IPS DF 4.7 (cell line): ENCODE results near the gene HLA-DQA1.
"Not testable (repeated sequence)": the region's sequence is repeated elsewhere in the genome, so short reads cannot be mapped to it uniquely, and the experiment has no call there.

Experiments
- DNase-seq: peaks from one replicate; pipeline ENCODE4 v3.0.0-alpha.2; 2013; ENCODE audit warnings: low spot score; ENCODE audit errors: extremely low read depth

Gene HLA-DQA1

GRCh38 chr6:32658268-32658897 is 21.2 kb downstream of the HLA-DQA1 start:
- DNase-seq = no peak

- DNase-seq = no peak
Observed at GRCh38 chr6:32659856-32660595, 22.8 kb downstream of the HLA-DQA1 start.

- no peak for DNase-seq
Observed at GRCh38 chr6:32662099-32662498, 24.9 kb downstream of the HLA-DQA1 start.

GRCh38 chr6:32662836-32663235 is 25.6 kb downstream of the HLA-DQA1 start:
- no peak for DNase-seq

GRCh38 chr6:32664354-32664753 is 27.1 kb downstream of the HLA-DQA1 start:
- no peak for DNase-seq

- DNase-seq = no peak
Observed at GRCh38 chr6:32664827-32665362, 27.7 kb downstream of the HLA-DQA1 start.

- no peak for DNase-seq
Observed at GRCh38 chr6:32665661-32666060, 28.5 kb downstream of the HLA-DQA1 start.

- DNase-seq = no peak
Observed at GRCh38 chr6:32666420-32667300, 29.5 kb downstream of the HLA-DQA1 start, which contains the start of gene HLA-DQB1. TSS of gene HLA-DQB1 (minus strand) at chr6:32666657. CDS start at chr6:32666607, 50 bp downstream.

GRCh38 chr6:32668226-32668747 is 31.1 kb downstream of the HLA-DQA1 start:
- DNase-seq = no peak

- no peak for DNase-seq
Observed at GRCh38 chr6:32669240-32669639, 32.0 kb downstream of the HLA-DQA1 start.

- DNase-seq = no peak
Observed at GRCh38 chr6:32669893-32670292, 32.7 kb downstream of the HLA-DQA1 start.

GRCh38 chr6:32671908-32672307 is 34.7 kb downstream of the HLA-DQA1 start:
- DNase-seq = not testable (repeated sequence)

GRCh38 chr6:32674123-32674522 is 36.9 kb downstream of the HLA-DQA1 start:
- not testable (repeated sequence) for DNase-seq

- DNase-seq = no peak
Observed at GRCh38 chr6:32679492-32679891, 42.3 kb downstream of the HLA-DQA1 start.

- DNase-seq = no peak
Observed at GRCh38 chr6:32680055-32680454, 42.8 kb downstream of the HLA-DQA1 start.

- DNase-seq = no peak
Observed at GRCh38 chr6:32684246-32684645, 47.0 kb downstream of the HLA-DQA1 start.

- no peak for DNase-seq
Observed at GRCh38 chr6:32685603-32686002, 48.4 kb downstream of the HLA-DQA1 start.

- DNase-seq = no peak
Observed at GRCh38 chr6:32689531-32690501, 52.6 kb downstream of the HLA-DQA1 start.

- DNase-seq = no peak
Observed at GRCh38 chr6:32692019-32692418, 54.8 kb downstream of the HLA-DQA1 start.
